Measurements from ENCODE around the gene ANKLE2. TPM values are rescaled to one million over a fixed set of nuclear protein-coding genes. Genes with fewer than 3 reads are reported as not detected.

Gene ANKLE2
- total RNA-seq, 1 experiment from 2014 or later, result 80.3 TPM

DNA sequence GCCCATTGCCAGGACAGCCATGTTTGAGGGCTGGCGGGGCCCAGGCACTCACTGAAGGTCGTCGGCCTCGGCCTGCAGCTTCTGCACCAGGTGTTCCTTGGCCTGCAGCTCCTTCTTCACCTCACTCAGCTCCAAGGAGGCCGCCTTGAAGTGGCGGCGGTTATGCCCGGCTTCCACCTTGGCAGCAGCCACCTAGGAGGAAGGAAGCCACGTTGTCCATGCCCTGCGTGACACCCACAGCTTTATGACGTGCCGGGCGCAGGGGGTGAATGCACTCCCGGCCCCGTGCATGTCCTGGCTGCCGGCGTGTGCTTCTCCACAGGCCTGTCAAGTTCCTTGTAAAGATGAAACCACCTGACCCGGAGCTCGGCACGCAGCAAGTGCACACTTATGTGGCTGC, 16.0 kb upstream of the ANKLE2 start:
- DNase-seq, result no peak
- H3K4me1 ChIP-seq (ENCODE audit: insufficient read depth, low read length), result no peaks in the 10 kb centered on the region
- no peak overlapping the region for H3K27ac ChIP-seq (ENCODE audit: insufficient read length, low read depth, low read length)
- H3K18ac ChIP-seq (ENCODE audit: insufficient read length, low read depth, low read length), result no peak overlapping the region
- no CpG with 5 or more reads among the region's 20 CpGs for WGBS (ENCODE audit: extremely low coverage, insufficient read length, low lambda C conversion rate)
- no peaks in the 10 kb centered on the region for H3K9me3 ChIP-seq (ENCODE audit: control insufficient read depth, low read depth, low read length)
- no peak overlapping the region for H3K14ac ChIP-seq (ENCODE audit: insufficient read depth, low read length)
- no peak overlapping the region for H4K91ac ChIP-seq (ENCODE audit: insufficient read length, low read depth, low read length)
- H4K20me1 ChIP-seq (ENCODE audit: control insufficient read depth, insufficient read depth, insufficient read length), result no peaks in the 10 kb centered on the region
- no peak overlapping the region for H2BK12ac ChIP-seq (ENCODE audit: insufficient read length, low read depth, low read length)
- H2AK5ac ChIP-seq (ENCODE audit: insufficient read length, low read length), result no peak overlapping the region
- no peak overlapping the region for H3T11ph ChIP-seq (ENCODE audit: low read length)
- no peak overlapping the region for H3K4me2 ChIP-seq (ENCODE audit: insufficient read depth, insufficient read length, low read length)
- H4K8ac ChIP-seq (replicated peaks; ENCODE audit: insufficient read length, low read depth, low read length), result no peak overlapping the region
- H3K4ac ChIP-seq (ENCODE audit: low read depth, low read length), result no peak overlapping the region
- H2BK20ac ChIP-seq (ENCODE audit: low read depth, low read length, poor library complexity, severe bottlenecking), result no peak overlapping the region
- Mint-ChIP-seq H3K36me3 (ENCODE audit: insufficient read depth in 1 of 3, low read depth in 3 of 3) (peaks cover 33 to 76% (median 68%) of the 10 kb centered on the region in 3 experiments), H3K9me3 (no peaks in the 10 kb centered on the region), H3K27me3 (ENCODE audit: low read depth) (peaks cover 1% of the 10 kb centered on the region; the same call in 1 of the 2 replicates), H3K4me3 (no peak overlapping the region), H3K27ac (no peak overlapping the region), H3K4me1 (no peaks in the 10 kb centered on the region)
- TF ChIP-seq, protein P1, sequence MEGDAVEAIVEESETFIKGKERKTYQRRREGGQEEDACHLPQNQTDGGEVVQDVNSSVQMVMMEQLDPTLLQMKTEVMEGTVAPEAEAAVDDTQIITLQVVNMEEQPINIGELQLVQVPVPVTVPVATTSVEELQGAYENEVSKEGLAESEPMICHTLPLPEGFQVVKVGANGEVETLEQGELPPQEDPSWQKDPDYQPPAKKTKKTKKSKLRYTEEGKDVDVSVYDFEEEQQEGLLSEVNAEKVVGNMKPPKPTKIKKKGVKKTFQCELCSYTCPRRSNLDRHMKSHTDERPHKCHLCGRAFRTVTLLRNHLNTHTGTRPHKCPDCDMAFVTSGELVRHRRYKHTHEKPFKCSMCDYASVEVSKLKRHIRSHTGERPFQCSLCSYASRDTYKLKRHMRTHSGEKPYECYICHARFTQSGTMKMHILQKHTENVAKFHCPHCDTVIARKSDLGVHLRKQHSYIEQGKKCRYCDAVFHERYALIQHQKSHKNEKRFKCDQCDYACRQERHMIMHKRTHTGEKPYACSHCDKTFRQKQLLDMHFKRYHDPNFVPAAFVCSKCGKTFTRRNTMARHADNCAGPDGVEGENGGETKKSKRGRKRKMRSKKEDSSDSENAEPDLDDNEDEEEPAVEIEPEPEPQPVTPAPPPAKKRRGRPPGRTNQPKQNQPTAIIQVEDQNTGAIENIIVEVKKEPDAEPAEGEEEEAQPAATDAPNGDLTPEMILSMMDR (conservative IDR thresholded peaks at IDR 0.05), result no peak
- H2BK5ac ChIP-seq (ENCODE audit: insufficient read length, low read length), result no peak overlapping the region
- H3K23ac ChIP-seq (ENCODE audit: insufficient read length, low read depth, low read length), result no peak overlapping the region
- no peak overlapping the region for H4K5ac ChIP-seq (ENCODE audit: insufficient read length, low read depth, low read length)
- H3K9ac ChIP-seq (ENCODE audit: extremely low read depth, insufficient read length, low read length), result no peak overlapping the region
- no peak overlapping the region for H2BK120ac ChIP-seq (ENCODE audit: low read depth, low read length, poor library complexity, severe bottlenecking)
- no peak overlapping the region for H3K56ac ChIP-seq (ENCODE audit: insufficient read length, low read depth, low read length)
- no peaks in the 10 kb centered on the region for H3K79me2 ChIP-seq (ENCODE audit: insufficient read depth, low read length)
- H2BK15ac ChIP-seq (ENCODE audit: low read depth, low read length), result no peak overlapping the region
- no peaks in the 10 kb centered on the region for H3K27me3 ChIP-seq (ENCODE audit: insufficient read depth, low read length)
- no peak overlapping the region for H2AFZ ChIP-seq (ENCODE audit: low read length)
- no peaks in the 10 kb centered on the region for H3K79me1 ChIP-seq (ENCODE audit: insufficient read depth, low read depth, low read length, poor library complexity, severe bottlenecking)
- H3K23me2 ChIP-seq (ENCODE audit: insufficient read length, low read depth, low read length, poor library complexity, severe bottlenecking), result no peaks in the 10 kb centered on the region
